ENCODE results near the gene PDE4A. TPM values are rescaled to one million over a fixed set of nuclear protein-coding genes. Genes with fewer than 3 reads are reported as not detected.
A peak's percentile ranks its signal among the peaks of the same experiment; 100 is the strongest.

The PDE4A gene
- total RNA-seq, 1 experiment from 2014 or later, result 3.1 TPM

DNA sequence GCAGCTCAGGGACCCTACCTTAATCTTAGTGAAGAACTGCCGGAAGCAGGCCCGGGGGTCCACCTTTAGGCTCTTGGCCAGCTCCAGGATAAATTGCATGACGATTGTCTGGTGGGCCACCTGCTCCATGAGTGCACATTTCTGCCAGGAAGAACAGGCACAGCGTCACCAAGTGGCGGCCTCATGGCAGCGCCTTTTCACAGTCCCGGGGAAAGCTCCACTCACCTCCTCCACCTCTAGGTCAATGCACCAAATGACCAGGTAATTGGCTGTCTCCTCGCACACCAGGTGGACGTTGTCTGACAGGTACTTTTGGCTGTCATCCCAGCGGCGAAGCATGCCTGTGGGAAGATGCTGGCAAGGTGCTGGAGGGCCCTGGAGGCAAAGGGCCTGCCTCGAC is 25.3 kb upstream of the PDE4A start:
- DNase-seq (no peak), ATAC-seq (no peak)
- Histone ChIP-seq H3K79me2 (ENCODE audit: low read length) (peaks cover 38% of the 10 kb centered on the region), H4K20me1 (ENCODE audit: low read length) (peaks cover 23% of the 10 kb centered on the region), H3K4me3 (ENCODE audit: low read length) (no peak overlapping the region), H3K9me3 (ENCODE audit: low read length) (no peaks in the 10 kb centered on the region), H3K9ac (ENCODE audit: low read length) (no peak overlapping the region), H3K9me2 (replicated peaks; ENCODE audit: low read length) (no peaks in the 10 kb centered on the region), H3K27me3 (ENCODE audit: low read length) (no peaks in the 10 kb centered on the region), H3K27ac (ENCODE audit: low read length) (no peak overlapping the region), H3K4me2 (ENCODE audit: low read length) (no peak overlapping the region), H2AFZ (ENCODE audit: low read length) (no peak overlapping the region), H3K36me3 (ENCODE audit: low read depth, low read length) (peaks cover 42% of the 10 kb centered on the region), H3F3A (ENCODE audit: low read length, unreplicated experiment) (no peaks in the 10 kb centered on the region), H3K4me1 (ENCODE audit: insufficient read depth, low read length) (no peaks in the 10 kb centered on the region)
- intact Hi-C loops (cut with micrococcal nuclease), result no loop called here
- no TSS peak for BruUV-seq (replicated peaks)
- no peak for TF ChIP-seq EZH2 (IDR thresholded peaks at IDR 0.05; ENCODE audit: low read length, unreplicated experiment)
- no peak for TF ChIP-seq EZH2phosphoT487 (IDR thresholded peaks at IDR 0.05; ENCODE audit: borderline replicate concordance, low read length)
- TF ChIP-seq, protein P1, sequence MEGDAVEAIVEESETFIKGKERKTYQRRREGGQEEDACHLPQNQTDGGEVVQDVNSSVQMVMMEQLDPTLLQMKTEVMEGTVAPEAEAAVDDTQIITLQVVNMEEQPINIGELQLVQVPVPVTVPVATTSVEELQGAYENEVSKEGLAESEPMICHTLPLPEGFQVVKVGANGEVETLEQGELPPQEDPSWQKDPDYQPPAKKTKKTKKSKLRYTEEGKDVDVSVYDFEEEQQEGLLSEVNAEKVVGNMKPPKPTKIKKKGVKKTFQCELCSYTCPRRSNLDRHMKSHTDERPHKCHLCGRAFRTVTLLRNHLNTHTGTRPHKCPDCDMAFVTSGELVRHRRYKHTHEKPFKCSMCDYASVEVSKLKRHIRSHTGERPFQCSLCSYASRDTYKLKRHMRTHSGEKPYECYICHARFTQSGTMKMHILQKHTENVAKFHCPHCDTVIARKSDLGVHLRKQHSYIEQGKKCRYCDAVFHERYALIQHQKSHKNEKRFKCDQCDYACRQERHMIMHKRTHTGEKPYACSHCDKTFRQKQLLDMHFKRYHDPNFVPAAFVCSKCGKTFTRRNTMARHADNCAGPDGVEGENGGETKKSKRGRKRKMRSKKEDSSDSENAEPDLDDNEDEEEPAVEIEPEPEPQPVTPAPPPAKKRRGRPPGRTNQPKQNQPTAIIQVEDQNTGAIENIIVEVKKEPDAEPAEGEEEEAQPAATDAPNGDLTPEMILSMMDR (conservative IDR thresholded peaks at IDR 0.05; ENCODE audit: low read depth, low read length), result 0 out of 2 replicates have a peak, but pooled peaks have one; percentile 9
- CTCF ChIA-PET, result no interaction called here
- POLR2A ChIA-PET (ENCODE audit: unreplicated experiment), result no interaction called here

DNA sequence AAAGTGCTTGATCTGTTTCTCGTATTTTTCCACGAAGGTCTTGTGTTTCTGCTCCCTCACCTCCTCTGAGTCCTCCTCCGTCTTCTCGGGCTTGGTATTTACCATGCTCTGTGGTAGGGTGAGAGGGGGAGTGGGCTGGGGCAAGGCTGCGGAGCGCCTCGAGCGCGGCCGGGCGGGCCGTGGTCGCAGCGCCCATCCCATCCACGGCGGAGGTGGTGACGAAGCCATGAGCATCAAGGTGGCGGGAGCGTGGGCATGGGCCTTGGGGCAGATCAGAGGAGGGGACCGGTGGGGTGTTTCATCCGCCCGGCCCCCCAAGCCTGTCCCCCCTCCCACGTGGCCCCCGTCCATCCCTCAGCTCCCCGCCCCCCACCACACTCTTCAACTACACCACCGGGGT is 24.9 kb upstream of the PDE4A start:
- intact Hi-C loops (cut with micrococcal nuclease), result no loop called here
- H3K9me3 ChIP-seq (ENCODE audit: low read length), result no peaks in the 10 kb centered on the region
- CTCF ChIA-PET, result no interaction called here
- no peak overlapping the region for H3K27ac ChIP-seq (ENCODE audit: low read length)
- peaks cover 43% of the 10 kb centered on the region for H3K36me3 ChIP-seq (ENCODE audit: low read depth, low read length)
- no peak overlapping the region for H3K9ac ChIP-seq (ENCODE audit: low read length)
- no peaks in the 10 kb centered on the region for H3F3A ChIP-seq (ENCODE audit: low read length, unreplicated experiment)
- no peak overlapping the region for H3K4me2 ChIP-seq (ENCODE audit: low read length)
- no peaks in the 10 kb centered on the region for H3K27me3 ChIP-seq (ENCODE audit: low read length)
- no peaks in the 10 kb centered on the region for H3K4me1 ChIP-seq (ENCODE audit: insufficient read depth, low read length)
- no peak for DNase-seq
- peaks cover 27% of the 10 kb centered on the region for H4K20me1 ChIP-seq (ENCODE audit: low read length)
- no peak overlapping the region for H2AFZ ChIP-seq (ENCODE audit: low read length)
- peaks cover 42% of the 10 kb centered on the region for H3K79me2 ChIP-seq (ENCODE audit: low read length)
- TF ChIP-seq EZH2phosphoT487 (IDR thresholded peaks at IDR 0.05; ENCODE audit: borderline replicate concordance, low read length) (no peak), EZH2 (IDR thresholded peaks at IDR 0.05; ENCODE audit: low read length, unreplicated experiment) (no peak)
- TF ChIP-seq, protein P1 (conservative IDR thresholded peaks at IDR 0.05; ENCODE audit: low read depth, low read length), result no peak
- H3K9me2 ChIP-seq (replicated peaks; ENCODE audit: low read length), result no peaks in the 10 kb centered on the region
- POLR2A ChIA-PET (ENCODE audit: unreplicated experiment), result no interaction called here
- TSS peak; percentile 67 for BruUV-seq (replicated peaks)
- no peak for ATAC-seq
- H3K4me3 ChIP-seq (ENCODE audit: low read length), result no peak overlapping the region

DNA sequence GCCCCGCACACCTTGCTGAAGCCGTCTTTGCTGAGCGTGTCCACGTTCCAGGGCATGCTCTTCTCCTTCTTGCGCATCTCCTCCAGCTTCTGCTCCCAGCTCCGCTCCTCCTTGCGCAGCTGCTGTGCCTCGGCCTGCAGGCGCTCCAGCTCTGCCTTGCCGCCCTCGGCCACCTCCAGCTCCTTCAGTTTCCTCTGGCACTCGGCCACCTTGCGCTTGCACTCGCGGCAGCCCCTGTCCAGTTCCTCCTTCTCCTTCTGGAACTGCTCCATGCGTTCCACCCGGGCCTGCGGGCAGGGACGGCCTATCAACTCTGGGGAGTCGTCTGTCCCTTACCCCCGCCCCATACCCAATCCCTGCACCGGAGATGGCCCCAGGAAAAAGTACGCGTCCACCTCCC is 24.4 kb upstream of the PDE4A start:
- DNase-seq (no peak), ATAC-seq (no peak)
- no peaks in the 10 kb centered on the region for H3K9me3 ChIP-seq (ENCODE audit: low read length)
- TF ChIP-seq, protein P1 (conservative IDR thresholded peaks at IDR 0.05; ENCODE audit: low read depth, low read length), result no peak
- TF ChIP-seq EZH2phosphoT487 (IDR thresholded peaks at IDR 0.05; ENCODE audit: borderline replicate concordance, low read length) (no peak), EZH2 (IDR thresholded peaks at IDR 0.05; ENCODE audit: low read length, unreplicated experiment) (no peak)
- no peak overlapping the region for H3K27ac ChIP-seq (ENCODE audit: low read length)
- no TSS peak for BruUV-seq (replicated peaks)
- intact Hi-C loops (cut with micrococcal nuclease), result no loop called here
- H3K4me2 ChIP-seq (ENCODE audit: low read length), result no peak overlapping the region
- peaks cover 41% of the 10 kb centered on the region for H3K36me3 ChIP-seq (ENCODE audit: low read depth, low read length)
- CTCF ChIA-PET, result no interaction called here
- peaks cover 47% of the 10 kb centered on the region for H3K79me2 ChIP-seq (ENCODE audit: low read length)
- peaks cover 32% of the 10 kb centered on the region for H4K20me1 ChIP-seq (ENCODE audit: low read length)
- POLR2A ChIA-PET (ENCODE audit: unreplicated experiment), result no interaction called here
- H3K9ac ChIP-seq (ENCODE audit: low read length), result no peak overlapping the region
- H3K4me3 ChIP-seq (ENCODE audit: low read length), result no peak overlapping the region
- no peak overlapping the region for H2AFZ ChIP-seq (ENCODE audit: low read length)
- no peaks in the 10 kb centered on the region for H3K9me2 ChIP-seq (replicated peaks; ENCODE audit: low read length)
- no peaks in the 10 kb centered on the region for H3F3A ChIP-seq (ENCODE audit: low read length, unreplicated experiment)
- peaks cover 5% of the 10 kb centered on the region for H3K4me1 ChIP-seq (ENCODE audit: insufficient read depth, low read length)
- H3K27me3 ChIP-seq (ENCODE audit: low read length), result no peaks in the 10 kb centered on the region
